H1 (cell line): ENCODE measurements around the gene NSL1. TPM values are rescaled to one million over a fixed set of nuclear protein-coding genes. Genes with fewer than 3 reads are reported as not detected.

Source experiments
- KDM4A ChIP-seq: IDR thresholded peaks from one replicate; pipeline ENCODE4 v1.7.1; 2012; ENCODE audit warnings: low read depth, mild to moderate bottlenecking, moderate library complexity, low read length, inconsistent platforms; ENCODE audit not compliant: severe bottlenecking
- POLR2AphosphoS5 ChIP-seq: IDR thresholded peaks from 2 replicates; pipeline ENCODE4 v1.6.1; 2011; ENCODE audit warnings: low read depth, low read length
- polyA plus RNA-seq, 7 experiments: library from polyadenylated mRNA; depleted of rRNA in 3 of 7; stranded (reverse) in 5 of 7; unstranded in 2 of 7; fragments of >200 nt in 5 of 7; fragments of 200-250 nt in 2 of 7; gene quantifications; 1 replicate in 5 of 7; 2 replicates in 1 of 7; 4 replicates in 1 of 7; pipeline versions ENCODE4 v1.2.1 to v1.2.3, GENCODE V29; 2011 to 2013; ENCODE audit warnings: missing spikeins in 2 of 7, mixed read lengths in 2 of 7
- total RNA-seq: library from RNA; stranded (reverse); fragmentation: NEBNext Ultra II Directional; extraction: Animal tissue kit (Norgen Biotek cat#: 25700); gene quantifications from 2 replicates; pipeline ENCODE4 v1.2.1, GENCODE V29; 2021

NSL1 gene
- total and polyA plus RNA-seq, 2 of the 8 experiments (the other 6 are each of a cell fraction or from before 2014, with no cell fraction given), result 25.4 to 51.7 TPM

GRCh38 chr1:212733109-212733508 lies 58.5 kb downstream of the NSL1 start (continued):
- TF ChIP-seq POLR2AphosphoS5, result no peak
- TF ChIP-seq KDM4A, result no peak
